Adipocyte (in vitro differentiated cells): ENCODE results near the gene FBXW5.

Experiments used
- DNase-seq: peaks from one replicate; pipeline ENCODE4 v3.0.0-alpha.2; 2015; ENCODE audit warnings: low read depth
- H3K27me3 ChIP-seq: replicated peaks from 2 replicates; pipeline ENCODE4 v1.7.0; 2013; ENCODE audit warnings: mild to moderate bottlenecking, low read length, moderate library complexity; ENCODE audit not compliant: control insufficient read depth, insufficient read depth
- H3K36me3 ChIP-seq: 2 replicates; pipeline ENCODE4 v1.7.0; 2013; ENCODE audit warnings: low read length, mild to moderate bottlenecking, moderate library complexity; ENCODE audit not compliant: control insufficient read depth, insufficient read depth, severe bottlenecking
- H3K4me1 ChIP-seq: 2 replicates; pipeline ENCODE4 v1.7.0; 2013; ENCODE audit warnings: mild to moderate bottlenecking, low read length, moderate library complexity; ENCODE audit not compliant: control insufficient read depth, insufficient read depth
- H3K4me3 ChIP-seq: 2 replicates; pipeline ENCODE4 v1.7.0; 2013; ENCODE audit warnings: mild to moderate bottlenecking, low read length, moderate library complexity
- H3K9ac ChIP-seq: 2 replicates; pipeline ENCODE4 v1.7.0; 2013; ENCODE audit warnings: mild to moderate bottlenecking, low read length, moderate library complexity
- H3K9me3 ChIP-seq: 2 replicates; pipeline ENCODE4 v1.7.0; 2013; ENCODE audit warnings: mild to moderate bottlenecking, low read length, moderate library complexity; ENCODE audit not compliant: control insufficient read depth

FBXW5 gene

GRCh38 chr9:136907011-136907914 lies 37.3 kb downstream of the FBXW5 start:
- H3K9me3 ChIP-seq: no peaks in the 10 kb centered on the region
- H3K27me3 ChIP-seq: no peaks in the 10 kb centered on the region
- H3K36me3 ChIP-seq: peaks cover 24% of the 10 kb centered on the region
- peaks cover 11% of the 10 kb centered on the region for H3K4me1 ChIP-seq
- no peak overlapping the region for H3K9ac ChIP-seq
- no peak for DNase-seq
- no peak overlapping the region for H3K4me3 ChIP-seq

DNA sequence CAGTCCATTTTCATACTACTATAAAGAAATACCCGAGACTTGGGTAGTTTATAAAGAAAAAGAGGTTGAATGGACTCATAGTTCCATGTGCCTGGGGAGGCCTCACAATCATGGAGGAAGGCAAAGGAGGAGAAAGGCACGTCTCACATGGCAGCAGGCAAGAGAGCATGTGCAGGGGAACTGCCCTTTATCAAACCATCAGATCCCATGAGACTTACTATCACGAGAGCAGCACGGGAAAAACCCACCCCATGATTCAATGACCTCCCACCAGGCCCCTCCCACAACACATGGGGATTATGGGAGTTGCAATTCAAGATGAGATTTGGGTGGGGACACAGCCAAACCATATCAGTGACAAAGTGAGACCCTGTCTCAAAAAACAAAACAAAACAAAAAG lies 38.3 kb downstream of the FBXW5 start:
- no peak for DNase-seq
- Histone ChIP-seq H3K36me3 (peaks cover 23% of the 10 kb centered on the region), H3K9ac (no peak overlapping the region), H3K27me3 (no peaks in the 10 kb centered on the region), H3K9me3 (no peaks in the 10 kb centered on the region), H3K4me3 (no peak overlapping the region), H3K4me1 (peaks cover 21% of the 10 kb centered on the region)

DNA sequence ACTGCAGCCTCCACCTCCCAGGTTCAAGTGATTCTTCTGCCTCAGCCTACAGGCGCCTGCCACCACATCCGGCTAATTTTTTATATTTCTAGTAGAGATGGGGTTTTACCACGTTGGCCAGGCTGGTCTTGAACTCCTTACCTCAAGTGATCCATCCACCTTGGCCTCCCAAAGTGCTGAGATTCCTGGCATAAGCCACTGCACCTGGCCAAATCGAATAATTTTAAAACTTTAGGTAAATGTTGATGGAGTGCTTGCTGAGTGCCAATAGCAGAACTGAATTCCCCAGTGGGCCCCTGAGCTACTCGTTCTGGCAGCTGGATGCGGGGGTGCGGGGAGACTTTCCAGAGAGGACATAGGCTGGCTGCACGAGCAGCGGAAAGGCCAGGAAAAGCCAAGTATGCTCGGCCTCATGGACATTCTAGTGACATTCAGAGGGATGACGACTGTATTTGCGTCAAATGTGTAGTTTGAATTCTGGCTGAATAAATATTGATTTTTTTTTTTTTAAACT lies 41.4 kb downstream of the FBXW5 start:
- H3K4me3 ChIP-seq: no peak overlapping the region
- no peaks in the 10 kb centered on the region for H3K27me3 ChIP-seq
- DNase-seq: no peak
- peak overlapping the region; percentile 74 for H3K9ac ChIP-seq
- peaks cover 25% of the 10 kb centered on the region for H3K4me1 ChIP-seq
- H3K9me3 ChIP-seq: no peaks in the 10 kb centered on the region
- H3K36me3 ChIP-seq: peaks cover 29% of the 10 kb centered on the region

- Histone ChIP-seq H3K27me3 (no peaks in the 10 kb centered on the region), H3K9me3 (no peaks in the 10 kb centered on the region), H3K4me3 (peak overlapping the region; percentile 39), H3K36me3 (peaks cover 22% of the 10 kb centered on the region), H3K9ac (peak overlapping the region; percentile 74), H3K4me1 (peaks cover 25% of the 10 kb centered on the region)
- DNase-seq: peak; percentile 75
Observed at GRCh38 chr9:136902259-136902821, 42.2 kb downstream of the FBXW5 start.

GRCh38 chr9:136901516-136902258 lies 42.9 kb downstream of the FBXW5 start:
- peak overlapping the region; percentile 74 for H3K9ac ChIP-seq
- H3K4me3 ChIP-seq: peak overlapping the region; percentile 39
- H3K9me3 ChIP-seq: no peaks in the 10 kb centered on the region
- no peaks in the 10 kb centered on the region for H3K27me3 ChIP-seq
- peaks cover 25% of the 10 kb centered on the region for H3K4me1 ChIP-seq
- peaks cover 20% of the 10 kb centered on the region for H3K36me3 ChIP-seq
- peak; percentile 14 for DNase-seq

- peaks cover 20% of the 10 kb centered on the region for H3K36me3 ChIP-seq
- no peaks in the 10 kb centered on the region for H3K27me3 ChIP-seq
- DNase-seq: no peak
- H3K4me1 ChIP-seq: peaks cover 25% of the 10 kb centered on the region
- no peaks in the 10 kb centered on the region for H3K9me3 ChIP-seq
- peak overlapping the region; percentile 74 for H3K9ac ChIP-seq
- H3K4me3 ChIP-seq: no peak overlapping the region
Observed at GRCh38 chr9:136900988-136901515, 43.5 kb downstream of the FBXW5 start.

DNA sequence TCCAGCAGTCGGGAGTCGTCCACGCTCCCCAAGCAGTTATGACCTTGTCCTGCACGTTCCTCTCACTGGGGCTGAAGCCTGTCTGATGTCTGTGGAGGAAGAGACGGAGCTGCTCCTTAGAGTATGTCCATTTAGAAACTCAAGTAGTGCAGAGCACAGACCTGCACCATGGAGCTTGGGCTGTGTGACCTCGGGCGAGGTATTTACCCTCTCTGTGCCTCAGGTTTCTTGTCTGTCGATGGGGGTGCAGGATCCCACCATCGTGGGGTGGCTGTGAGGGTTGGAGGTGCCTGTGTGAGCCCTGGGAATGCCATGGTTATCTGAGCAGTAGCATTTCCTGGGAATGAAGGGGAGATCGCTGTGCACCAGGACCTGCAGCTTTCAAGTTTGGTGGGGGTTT lies 44.0 kb downstream of the FBXW5 start:
- Histone ChIP-seq H3K9ac (no peak overlapping the region), H3K9me3 (no peaks in the 10 kb centered on the region), H3K4me3 (no peak overlapping the region), H3K27me3 (no peaks in the 10 kb centered on the region), H3K4me1 (peaks cover 25% of the 10 kb centered on the region), H3K36me3 (peaks cover 20% of the 10 kb centered on the region)
- DNase-seq: no peak

DNA sequence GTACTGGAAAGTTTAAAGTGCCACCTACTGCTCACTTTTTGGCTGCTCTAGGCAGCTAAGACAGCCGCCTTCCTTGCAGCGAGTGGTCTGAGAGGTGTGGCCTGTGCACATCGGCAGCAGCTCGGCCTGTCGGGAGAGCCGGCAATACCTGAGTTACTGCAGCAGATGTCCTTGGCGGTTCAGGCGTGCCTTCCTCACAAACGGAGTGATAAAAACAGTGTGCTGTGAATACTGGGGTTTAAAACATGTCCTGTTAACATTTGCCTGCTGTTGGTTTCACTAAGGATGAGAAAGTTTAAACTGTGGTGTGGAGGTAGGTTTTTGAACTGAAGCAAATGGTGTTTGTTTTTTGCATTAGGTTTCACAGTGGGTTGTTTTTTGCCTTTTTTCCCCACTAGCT lies 45.3 kb downstream of the FBXW5 start:
- H3K36me3 ChIP-seq: peaks cover 20% of the 10 kb centered on the region
- H3K27me3 ChIP-seq: no peaks in the 10 kb centered on the region
- H3K4me1 ChIP-seq: peaks cover 25% of the 10 kb centered on the region

GRCh38 chr9:136898483-136899100 lies 45.9 kb downstream of the FBXW5 start:
- DNase-seq: no peak
- no peaks in the 10 kb centered on the region for H3K9me3 ChIP-seq
- no peak overlapping the region for H3K4me3 ChIP-seq
- no peak overlapping the region for H3K9ac ChIP-seq
- peaks cover 25% of the 10 kb centered on the region for H3K4me1 ChIP-seq
- H3K27me3 ChIP-seq: no peaks in the 10 kb centered on the region
- H3K36me3 ChIP-seq: peaks cover 20% of the 10 kb centered on the region

More for the DNA sequence above, 45.3 kb downstream of the FBXW5 start:
- H3K9ac ChIP-seq: no peak overlapping the region
- H3K9me3 ChIP-seq: no peaks in the 10 kb centered on the region
- H3K4me3 ChIP-seq: no peak overlapping the region
- DNase-seq: no peak

GRCh38 chr9:136896027-136896426 lies 48.5 kb downstream of the FBXW5 start:
- DNase-seq: no peak
- peaks cover 2% of the 10 kb centered on the region for H3K4me1 ChIP-seq
- H3K9me3 ChIP-seq: no peaks in the 10 kb centered on the region
- H3K36me3 ChIP-seq: peaks cover 20% of the 10 kb centered on the region
- H3K4me3 ChIP-seq: no peak overlapping the region
- no peaks in the 10 kb centered on the region for H3K27me3 ChIP-seq
- H3K9ac ChIP-seq: no peak overlapping the region
